RWPE1 (cell line): Measurements from ENCODE around the gene ZNF26.

Experiments
- CTCF ChIA-PET: fragments of 350-600 bp; sonication (Branson Sonifier 250); formaldehyde crosslinking; extraction: SDS; loops from one replicate; lab custom pipeline; 2021; lab: Yijun Ruan, JAX
- POLR2A ChIA-PET: fragments of 400-600 bp; formaldehyde crosslinking; extraction: SDS; loops from one replicate; lab custom pipeline; 2020; ENCODE audit warnings: antibody characterized with exemption; ENCODE audit not compliant: low non-redundant PET; lab: Yijun Ruan, JAX
- DNase-seq: peaks from one replicate; pipeline ENCODE4 v3.0.0; 2012; ENCODE audit warnings: low spot score
- H3K27ac ChIP-seq: fragments of 450-650 bp; 2 replicates; pipeline ENCODE4 v1.5.1; 2017
- CTCF ChIP-seq: fragments of 450-650 bp; conservative IDR thresholded peaks from 2 replicates; pipeline ENCODE4 v1.5.1; 2017; ENCODE audit warnings: low read depth, mild to moderate bottlenecking

Gene ZNF26

DNA sequence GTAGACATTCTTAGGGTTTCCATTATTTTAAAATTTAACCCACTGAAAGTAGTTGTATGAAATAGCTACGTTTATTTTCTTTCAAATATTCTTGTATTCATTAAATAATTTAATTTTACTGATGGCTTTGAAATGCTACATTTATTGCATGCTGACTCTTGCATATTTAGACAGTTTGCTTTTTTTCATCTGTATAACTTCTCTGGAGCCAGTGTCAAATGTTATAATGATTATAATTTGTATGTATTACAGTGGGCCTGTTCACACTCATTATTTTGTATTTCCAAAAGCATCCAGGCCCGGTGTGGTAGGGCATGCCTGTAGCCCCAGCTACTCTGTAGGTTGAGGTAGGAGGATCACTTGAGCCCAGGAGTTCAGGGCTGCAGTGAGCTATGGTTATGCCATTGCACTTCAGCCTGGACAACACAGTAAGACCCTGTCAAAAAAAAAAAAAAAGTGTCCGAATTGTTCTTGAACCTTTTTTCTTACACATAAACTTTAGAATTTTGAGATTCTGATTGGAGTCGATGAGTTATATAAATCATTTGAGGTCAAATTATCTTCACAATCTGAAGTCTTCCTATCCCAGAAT, 52.0 kb downstream of the ZNF26 start:
- peak overlapping the region; percentile 99 for H3K27ac ChIP-seq
- no peak for TF ChIP-seq CTCF
- ChIA-PET CTCF (no interaction called here), POLR2A (interaction anchor here (0.6 kb wide), 1 partner anchor 216 kb away, joined by 3 read pairs; no protein-coding TSS in a partner anchor)
- no peak for DNase-seq

DNA sequence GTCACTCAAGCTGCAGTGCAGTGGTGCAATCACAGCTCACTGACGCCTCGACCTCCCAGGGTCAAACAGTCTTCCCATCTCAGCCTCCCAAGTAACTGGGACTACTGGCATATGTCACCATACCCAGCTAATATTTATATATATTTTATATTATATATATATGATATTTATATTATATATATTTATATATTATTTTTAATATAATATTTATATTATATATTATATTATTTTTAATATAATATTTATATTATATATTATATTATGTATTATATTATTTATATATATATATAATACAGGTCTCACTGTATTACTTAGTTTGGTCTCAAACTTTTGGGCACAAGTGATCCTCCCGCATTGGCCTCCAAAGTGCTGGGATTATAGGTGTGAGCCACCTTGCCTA, 60.5 kb downstream of the ZNF26 start:
- POLR2A ChIA-PET = interaction anchor here (0.6 kb wide), 1 partner anchor 54 kb away, joined by 15 read pairs; no protein-coding TSS in a partner anchor
- CTCF ChIA-PET = no interaction called here
- no peak for DNase-seq
- no peak for TF ChIP-seq CTCF
- H3K27ac ChIP-seq = no peak overlapping the region

DNA sequence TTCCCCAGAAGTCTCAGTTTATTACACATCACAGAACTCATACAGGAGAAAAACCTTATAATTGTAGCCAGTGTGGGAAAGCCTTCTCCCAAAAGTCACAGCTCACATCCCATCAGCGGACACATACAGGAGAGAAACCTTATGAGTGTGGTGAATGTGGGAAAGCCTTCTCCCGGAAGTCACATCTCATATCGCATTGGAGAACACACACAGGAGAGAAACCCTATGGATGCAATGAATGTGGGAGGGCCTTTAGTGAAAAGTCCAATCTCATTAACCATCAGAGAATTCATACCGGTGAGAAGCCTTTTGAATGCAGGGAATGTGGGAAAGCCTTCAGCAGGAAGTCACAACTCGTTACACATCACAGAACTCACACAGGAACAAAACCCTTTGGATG, 71.3 kb downstream of the ZNF26 start:
- POLR2A ChIA-PET = no interaction called here
- no peak for TF ChIP-seq CTCF
- H3K27ac ChIP-seq = no peak overlapping the region
- CTCF ChIA-PET = no interaction called here
- no peak for DNase-seq

DNA sequence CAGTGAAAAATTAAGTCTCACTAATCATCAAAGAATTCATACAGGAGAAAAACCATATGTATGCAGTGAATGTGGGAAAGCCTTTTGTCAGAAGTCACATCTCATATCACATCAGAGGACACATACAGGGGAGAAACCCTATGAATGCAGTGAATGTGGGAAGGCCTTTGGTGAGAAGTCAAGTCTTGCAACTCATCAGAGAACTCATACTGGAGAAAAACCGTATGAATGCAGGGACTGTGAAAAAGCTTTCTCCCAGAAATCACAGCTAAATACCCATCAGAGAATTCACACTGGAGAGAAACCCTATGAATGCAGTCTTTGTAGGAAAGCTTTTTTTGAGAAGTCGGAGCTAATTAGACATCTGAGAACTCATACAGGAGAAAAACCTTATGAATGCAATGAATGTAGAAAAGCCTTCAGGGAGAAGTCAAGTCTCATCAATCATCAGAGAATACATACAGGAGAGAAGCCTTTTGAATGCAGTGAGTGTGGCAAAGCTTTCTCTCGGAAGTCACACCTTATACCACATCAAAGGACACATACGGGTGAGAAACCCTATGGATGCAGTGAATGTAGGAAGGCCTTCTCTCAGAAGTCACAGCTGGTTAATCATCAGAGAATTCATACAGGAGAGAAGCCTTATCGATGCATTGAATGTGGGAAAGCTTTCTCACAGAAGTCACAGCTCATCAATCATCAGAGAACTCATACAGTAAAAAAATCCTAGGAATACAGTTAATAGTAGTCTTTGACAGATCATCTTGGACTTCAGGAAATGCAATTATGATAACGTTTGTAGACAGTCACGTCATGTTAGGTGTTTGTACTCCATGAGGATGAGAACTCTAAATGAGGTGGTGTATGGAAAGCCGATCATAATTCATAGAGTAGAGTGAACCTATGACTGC, 72.3 kb downstream of the ZNF26 start:
- no peak overlapping the region for H3K27ac ChIP-seq
- no peak for DNase-seq
- POLR2A ChIA-PET = no interaction called here
- CTCF ChIA-PET = interaction anchor here (0.6 to 0.9 kb wide), 2 partner anchors 71 to 195 kb away, joined by 3 to 5 read pairs; no protein-coding TSS in a partner anchor
- no peak for TF ChIP-seq CTCF

GRCh38 chr12:133061954-133062353, 75.8 kb downstream of the ZNF26 start:
- no peak for TF ChIP-seq CTCF
- ChIA-PET CTCF (no interaction called here), POLR2A (no interaction called here)
- no peak overlapping the region for H3K27ac ChIP-seq
- DNase-seq = no peak

DNA sequence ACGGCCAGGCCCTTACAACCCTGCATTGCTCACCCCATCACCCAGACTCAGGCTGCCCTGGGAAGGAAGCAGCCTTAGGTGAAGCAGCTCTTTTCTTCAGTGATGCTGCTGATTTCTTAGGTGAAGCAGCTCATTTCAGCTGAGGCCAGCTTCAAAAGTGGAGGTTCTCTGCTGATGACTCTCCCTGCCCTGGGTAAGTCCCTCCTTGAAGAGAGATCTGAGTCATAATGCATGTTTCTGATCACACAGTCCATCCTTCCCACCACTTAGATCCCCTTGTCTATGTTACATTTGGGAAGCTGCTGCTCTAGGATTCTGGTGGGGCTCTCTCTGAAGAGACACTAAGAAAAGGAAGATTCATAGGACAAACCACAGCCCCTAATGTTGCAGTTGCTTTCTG, 77.4 kb downstream of the ZNF26 start:
- no peak overlapping the region for H3K27ac ChIP-seq
- no peak for DNase-seq
- ChIA-PET POLR2A (no interaction called here), CTCF (no interaction called here)
- TF ChIP-seq CTCF = no peak
